ENCODE measurements around the gene ZFYVE16.

- TF ChIP-seq CTCF (conservative IDR thresholded peaks at IDR 0.05 in 1 of 2, IDR thresholded peaks at IDR 0.05 in 1 of 2; ENCODE audit: low read depth in 1 of 2, low read length in 2 of 2): no peak
- TF ChIP-seq EZH2 (IDR thresholded peaks at IDR 0.05; ENCODE audit: low read length, missing control alignments): no peak
These were observed 75.9 kb downstream of the ZFYVE16 start for GRCh38 chr5:80483636-80484232.
